Vagina (tissue), 2 donors: ENCODE results near the gene RND1.

Experiments
- CTCF ChIP-seq, 3 experiments: fragments of 450-650 bp in 2 of 3; fragments of 200-600 bp in 1 of 3; sonication (generic) in 1 of 3; IDR thresholded peaks; one replicate each; pipeline ENCODE4 v1.5.1; 2017 to 2019; ENCODE audit warnings: antibody characterized with exemption in 3 of 3, mild to moderate bottlenecking in 2 of 3, moderate library complexity in 2 of 3
- POLR2AphosphoS5 ChIP-seq, 2 donors: sonication (generic); formaldehyde crosslinking; IDR thresholded peaks; one replicate each; pipeline ENCODE4 v1.9.0; 2017; ENCODE audit warnings: antibody characterized with exemption in 2 of 2, mild to moderate bottlenecking in 2 of 2, low read depth in 1 of 2; ENCODE audit not compliant: insufficient read depth in 1 of 2

DNA sequence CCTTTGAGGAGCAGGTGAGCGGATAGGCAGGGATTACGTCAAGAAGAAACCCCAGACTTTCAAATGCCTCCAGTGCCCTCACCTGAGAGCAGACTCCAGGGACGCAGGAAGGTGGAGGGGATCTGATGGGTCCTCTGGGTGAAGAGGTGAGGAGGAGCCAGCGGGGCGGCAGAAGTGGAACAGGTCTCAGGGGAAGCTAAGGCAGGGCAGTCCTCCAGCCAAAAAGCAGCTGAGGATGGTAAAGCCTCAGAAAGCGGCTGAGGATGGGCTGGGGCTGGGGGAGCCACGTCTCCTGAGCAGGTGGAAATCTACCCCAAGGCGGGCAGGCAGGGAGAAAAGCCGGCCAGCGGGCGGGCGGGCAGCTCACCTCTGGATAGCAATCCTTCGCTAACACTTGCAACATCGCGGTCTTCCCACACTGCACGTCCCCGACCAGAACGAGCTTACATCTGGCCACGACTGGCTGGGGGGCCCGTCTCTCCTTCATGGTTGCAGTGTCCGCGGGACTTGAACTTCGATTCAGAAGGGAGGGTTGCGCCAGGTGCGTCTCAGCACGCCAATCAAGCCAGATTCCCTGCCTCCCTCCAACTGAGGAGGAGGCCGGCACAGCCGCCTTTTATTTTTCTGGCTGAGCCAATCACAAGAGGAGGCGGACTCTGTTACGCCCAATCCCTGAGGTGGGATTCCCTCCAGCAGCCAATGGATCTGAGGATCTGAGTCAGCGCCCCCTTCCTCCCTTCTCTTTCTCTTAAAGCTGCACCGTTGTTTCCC lies at the start of gene RND1:
- TF ChIP-seq POLR2AphosphoS5 (IDR thresholded peaks at IDR 0.05; ENCODE audit: insufficient read depth in 1 of 2, low read depth in 1 of 2) (peak; percentile 97 to 99), CTCF (IDR thresholded peaks at IDR 0.05) (peak in 1 of 3 experiments; percentile 12)
